A549 (cell line): ENCODE results near the gene KIF26A. TPM values are rescaled to one million over a fixed set of nuclear protein-coding genes. Genes with fewer than 3 reads are reported as not detected.

Experiments used
- ATAC-seq, 2 experiments: fragments of 200-7000 bp in 1 of 2; fragments of >200 bp in 1 of 2; cut with Nextera tagmentation in 1 of 2; cut with Tn5 transposase in 1 of 2; 3 replicates each; pipeline versions ENCODE4 v1.8.0 to v1.9.1; 2018 to 2020; ENCODE audit warnings: mild to moderate bottlenecking in 1 of 2, moderate library complexity in 1 of 2
- CTCF ChIA-PET: fragments of 300-600 bp; sonication (Branson Sonifier 250); formaldehyde crosslinking; extraction: SDS; loops from one replicate; lab custom pipeline; 2021; ENCODE audit warnings: antibody characterized with exemption, inconsistent platforms; lab: Yijun Ruan, JAX
- POLR2A ChIA-PET: fragments of 350-600 bp; formaldehyde crosslinking; extraction: SDS; loops from one replicate; lab custom pipeline; 2021; ENCODE audit warnings: antibody characterized with exemption, inconsistent platforms; lab: Yijun Ruan, JAX
- DNase-seq, 2 experiments: peaks; one replicate each; pipeline versions ENCODE4 v3.0.0 to v3.0.0-alpha.2; 2011 to 2016; ENCODE audit warnings: low read depth in 1 of 2, low spot score in 1 of 2
- FAIRE-seq: peaks from 2 replicates; lab custom pipeline; 2011; peaks lifted over from hg19 to GRCh38; lab: Jason Lieb, UNC
- H3K27ac ChIP-seq, 2 experiments: fragments of >200 bp; sonication (Bioruptor Twin); formaldehyde crosslinking; 3 replicates each; pipeline ENCODE4 v1.5.1; 2016 to 2017
- H3K4me1 ChIP-seq: fragments of >200 bp; sonication (Bioruptor Twin); formaldehyde crosslinking; 3 replicates; pipeline ENCODE4 v1.6.1; 2016
- H3K4me2 ChIP-seq: fragments of >200 bp; sonication (Bioruptor Twin); formaldehyde crosslinking; 3 replicates; pipeline ENCODE4 v1.6.1; 2016
- H3K4me3 ChIP-seq: fragments of >200 bp; sonication (Bioruptor Twin); formaldehyde crosslinking; 3 replicates; pipeline ENCODE4 v1.5.1; 2016
- H3K9me3 ChIP-seq: fragments of >200 bp; sonication (Bioruptor Twin); formaldehyde crosslinking; 3 replicates; pipeline ENCODE4 v1.6.1; 2016
- ATOH8 ChIP-seq: fragments of 250-450 bp; sonication (Bioruptor Pico); IDR thresholded peaks from 2 replicates; pipeline ENCODE4 v1.5.0; 2020; ENCODE audit warnings: low read depth, mild to moderate bottlenecking, moderate library complexity
- BCL3 ChIP-seq: fragments of >200 bp; sonication (Bioruptor Twin); formaldehyde crosslinking; IDR thresholded peaks from 3 replicates; pipeline ENCODE4 v1.6.1; 2016
- BHLHE40 ChIP-seq: IDR thresholded peaks from 2 replicates; pipeline ENCODE4 v1.6.1; 2012; ENCODE audit warnings: low read depth, low read length, inconsistent platforms
- CBX2 ChIP-seq: fragments of 200-600 bp; sonication (generic); IDR thresholded peaks from 2 replicates; pipeline ENCODE4 v1.6.1; 2016; ENCODE audit warnings: low read depth, mild to moderate bottlenecking, borderline replicate concordance
- CEBPB ChIP-seq, 2 experiments: fragments of >200 bp in 1 of 2; sonication (Bioruptor Twin) in 1 of 2; formaldehyde crosslinking in 1 of 2; IDR thresholded peaks; 2 replicates each; pipeline ENCODE4 v1.6.1; 2012 to 2016
- CHD4 ChIP-seq: fragments of 200-600 bp; sonication (generic); IDR thresholded peaks from 2 replicates; pipeline ENCODE4 v1.6.1; 2016; ENCODE audit warnings: antibody characterized with exemption, mild to moderate bottlenecking, borderline replicate concordance
- CTCF ChIP-seq: fragments of >200 bp; sonication (Bioruptor Twin); formaldehyde crosslinking; IDR thresholded peaks from 3 replicates; pipeline ENCODE4 v1.5.1; 2016
- EHF ChIP-seq: fragments of 250-450 bp; sonication (Bioruptor Pico); IDR thresholded peaks from 2 replicates; pipeline ENCODE4 v1.5.0; 2020; ENCODE audit warnings: mild to moderate bottlenecking
- EHMT2 ChIP-seq: fragments of 200-600 bp; sonication (generic); IDR thresholded peaks from 2 replicates; pipeline ENCODE4 v1.6.1; 2016; ENCODE audit warnings: antibody characterized with exemption, low read depth, mild to moderate bottlenecking, moderate library complexity
- ELK1 ChIP-seq: fragments of 150-350 bp; IDR thresholded peaks from 2 replicates; pipeline ENCODE4 v1.6.1; 2014; ENCODE audit warnings: low read depth, mild to moderate bottlenecking, low read length
- ESRRA ChIP-seq: fragments of 150-350 bp; IDR thresholded peaks from 2 replicates; pipeline ENCODE4 v1.6.1; 2014; ENCODE audit warnings: mild to moderate bottlenecking, low read length, borderline replicate concordance
- FOSL2 ChIP-seq, 2 experiments: fragments of 450-650 bp in 1 of 2; fragments of >200 bp in 1 of 2; sonication (Bioruptor Twin) in 1 of 2; formaldehyde crosslinking; IDR thresholded peaks; 2 replicates each; pipeline versions ENCODE4 v1.5.0 to v1.6.1; 2016 to 2020; ENCODE audit warnings: mild to moderate bottlenecking in 1 of 2, moderate library complexity in 1 of 2
- GATA3 ChIP-seq: IDR thresholded peaks from 2 replicates; pipeline ENCODE4 v1.6.1; 2012; ENCODE audit warnings: borderline replicate concordance
- HDAC2 ChIP-seq: fragments of 200-600 bp; sonication (generic); IDR thresholded peaks from 2 replicates; pipeline ENCODE4 v1.6.1; 2016
- JUNB ChIP-seq: fragments of >200 bp; sonication (Bioruptor Twin); formaldehyde crosslinking; IDR thresholded peaks from 2 replicates; pipeline ENCODE4 v1.6.1; 2016
- KDM1A ChIP-seq: fragments of 200-600 bp; sonication (generic); IDR thresholded peaks from 2 replicates; pipeline ENCODE4 v1.6.1; 2016; ENCODE audit warnings: low read depth, mild to moderate bottlenecking
- MAFK ChIP-seq: fragments of 450-650 bp; IDR thresholded peaks from 2 replicates; pipeline ENCODE4 v1.6.1; 2014; ENCODE audit not compliant: partially characterized antibody
- NPAS2 ChIP-seq: fragments of 250-450 bp; sonication (Bioruptor Pico); IDR thresholded peaks from 2 replicates; pipeline ENCODE4 v1.8.0; 2022; ENCODE audit warnings: mild to moderate bottlenecking, moderate library complexity, borderline replicate concordance
- NR3C1 ChIP-seq: fragments of >200 bp; sonication (Bioruptor Twin); formaldehyde crosslinking; IDR thresholded peaks from 3 replicates; pipeline ENCODE4 v1.6.1; 2017
- PBX3 ChIP-seq: IDR thresholded peaks from 2 replicates; pipeline ENCODE4 v1.6.1; 2012
- PHF8 ChIP-seq: fragments of 200-600 bp; sonication (generic); IDR thresholded peaks from 2 replicates; pipeline ENCODE4 v1.6.1; 2016; ENCODE audit warnings: low read depth, mild to moderate bottlenecking, antibody characterized with exemption, moderate library complexity, borderline replicate concordance
- RFX5 ChIP-seq: fragments of 450-650 bp; IDR thresholded peaks from 2 replicates; pipeline ENCODE4 v1.7.1; 2014; ENCODE audit warnings: antibody characterized with exemption, mild to moderate bottlenecking, moderate library complexity
- RNF2 ChIP-seq: fragments of 200-600 bp; sonication (generic); IDR thresholded peaks from 2 replicates; pipeline ENCODE4 v1.6.1; 2016; ENCODE audit warnings: low read depth, mild to moderate bottlenecking, antibody characterized with exemption, moderate library complexity, borderline replicate concordance
- TFCP2L1 ChIP-seq: fragments of 250-450 bp; sonication (Bioruptor Pico); IDR thresholded peaks from 2 replicates; pipeline ENCODE4 v1.5.0; 2021; ENCODE audit warnings: mild to moderate bottlenecking
- ZFP36 ChIP-seq: fragments of 450-650 bp; IDR thresholded peaks from 2 replicates; pipeline ENCODE4 v1.6.1; 2014; ENCODE audit warnings: borderline replicate concordance; ENCODE audit not compliant: partially characterized antibody
- ZNF302 ChIP-seq: fragments of 250-450 bp; sonication (Bioruptor Pico); IDR thresholded peaks from 2 replicates; pipeline ENCODE4 v1.9.0; 2021; ENCODE audit warnings: inconsistent platforms, mild to moderate bottlenecking, moderate library complexity
- WGBS: methylation state at CpG from one replicate; pipeline ENCODE4 v1.1.6; 2017; ENCODE audit errors: missing lambda C conversion rate; 5-methylcytosine and 5-hydroxymethylcytosine counted together
- polyA plus RNA-seq, 4 experiments: library from polyadenylated mRNA; depleted of rRNA in 3 of 4; stranded (reverse); fragments of >200 nt; fragmentation: RNase III in 1 of 4; extraction: RNeasy Plus Mini Kit Qiagen cat#74134 plus additional on column Dnase treatment in 1 of 4; gene quantifications; 2 replicates in 3 of 4; 3 replicates in 1 of 4; pipeline ENCODE4 v1.2.3, GENCODE V29; 2011 to 2017

The KIF26A gene
- polyA plus RNA-seq, 2 of the 4 experiments (the other 2 are of a cell fraction) = 0.28 to 2.3 TPM

GRCh38 chr14:104228221-104228620, 89.8 kb downstream of the KIF26A start:
- peaks cover 4% of the 10 kb centered on the region; the same call in 1 of the 3 replicates for H3K9me3 ChIP-seq
- 52% methylated on average over 4 of the region's 7 CpGs for WGBS
- H3K4me3 ChIP-seq = no peak overlapping the region

GRCh38 chr14:104228716-104229533, 90.5 kb downstream of the KIF26A start:
- POLR2A ChIA-PET = no interaction called here
- Histone ChIP-seq H3K4me2 (no peak overlapping the region), H3K4me1 (no peaks in the 10 kb centered on the region), H3K4me3 (no peak overlapping the region), H3K9me3 (peaks cover 9% of the 10 kb centered on the region; the same call in 2 of the 3 replicates), H3K27ac (no peak overlapping the region)
- ATAC-seq (no peak), DNase-seq (no peak), FAIRE-seq (no peak)
- CTCF ChIA-PET = interaction anchor here (1.3 to 1.4 kb wide), 2 partner anchors 9 to 15 kb away, joined by 3 to 4 read pairs; no protein-coding TSS in a partner anchor
- 70% methylated on average over 13 of the region's 17 CpGs for WGBS
- TF ChIP-seq BCL3 = no peak
- TF ChIP-seq HDAC2 = no peak
- TF ChIP-seq FOSL2 (IDR thresholded peaks at IDR 0.05) = no peak
- no peak for TF ChIP-seq FOSL2 (CRISPR knock-in tag; IDR thresholded peaks at IDR 0.05)
- no peak for TF ChIP-seq KDM1A
- TF ChIP-seq EHF (CRISPR knock-in tag) = no peak
- TF ChIP-seq ATOH8 (CRISPR knock-in tag) = no peak
- TF ChIP-seq CTCF = no peak
- no peak for TF ChIP-seq CHD4
- no peak for TF ChIP-seq EHMT2
- no peak for TF ChIP-seq PBX3
- no peak for TF ChIP-seq CBX2

More at GRCh38 chr14:104228221-104228620, 89.8 kb downstream of the KIF26A start:
- FAIRE-seq (no peak), DNase-seq (no peak), ATAC-seq (no peak)
- CTCF ChIA-PET = interaction anchor here (1.2 to 1.3 kb wide), 2 partner anchors 15 to 411 kb away, joined by 3 read pairs; no protein-coding TSS in a partner anchor
- no peak overlapping the region for H3K27ac ChIP-seq
- TF ChIP-seq HDAC2 (no peak), ZNF302 (no peak), BHLHE40 (no peak), RNF2 (no peak), BCL3 (no peak), NR3C1 (no peak), CEBPB (IDR thresholded peaks at IDR 0.05) (no peak), ZFP36 (no peak), ESRRA (no peak), JUNB (no peak), ELK1 (no peak), GATA3 (no peak), TFCP2L1 (CRISPR knock-in tag) (no peak), PHF8 (no peak), ATOH8 (CRISPR knock-in tag) (no peak), EHMT2 (no peak), RFX5 (no peak), NPAS2 (CRISPR knock-in tag) (no peak), MAFK (no peak)
- no peaks in the 10 kb centered on the region for H3K4me1 ChIP-seq
- H3K4me2 ChIP-seq = no peak overlapping the region
- POLR2A ChIA-PET = no interaction called here
